Heart left ventricle (tissue), 16 donors: ENCODE results near the gene KCNK7. TPM values are rescaled to one million over a fixed set of nuclear protein-coding genes. Genes with fewer than 3 reads are reported as not detected.

Experiments
- ATAC-seq, 4 donors: fragments of 200-7000 bp; cut with Tn5 transposase; one replicate each; pipeline ENCODE4 v1.9.1; 2020 to 2022; ENCODE audit warnings: moderate library complexity in 4 of 4, mild to moderate bottlenecking in 3 of 4, moderate number of reproducible peaks in 1 of 4
- DNase-seq, 5 donors: peaks; one replicate each; pipeline ENCODE4 v3.0.0-alpha.2; 2020
- H3K27ac ChIP-seq, 12 donors: fragments of 200-600 bp; sonication (generic) in 4 of 12; one replicate each; pipeline versions ENCODE4 v1.5.0 to v1.8.0; 2016 to 2022; ENCODE audit warnings: mild to moderate bottlenecking in 2 of 12
- H3K27me3 ChIP-seq, 9 donors: fragments of 200-600 bp; sonication (generic) in 2 of 9; one replicate each; pipeline versions ENCODE4 v1.5.1 to v1.8.0; 2016 to 2022; ENCODE audit warnings: mild to moderate bottlenecking in 3 of 9
- H3K36me3 ChIP-seq, 9 donors: fragments of 200-600 bp; sonication (generic) in 2 of 9; one replicate each; pipeline versions ENCODE4 v1.5.0 to v1.8.0; 2018 to 2022; ENCODE audit warnings: mild to moderate bottlenecking in 2 of 9
- H3K4me1 ChIP-seq, 12 donors: fragments of 200-600 bp; sonication (generic) in 4 of 12; one replicate each; pipeline versions ENCODE4 v1.5.0 to v1.8.0; 2016 to 2022; ENCODE audit warnings: mild to moderate bottlenecking in 3 of 12
- H3K4me3 ChIP-seq, 12 donors: fragments of 200-600 bp; sonication (generic) in 4 of 12; one replicate each; pipeline versions ENCODE4 v1.5.0 to v1.8.0; 2017 to 2022; ENCODE audit warnings: mild to moderate bottlenecking in 9 of 12, moderate library complexity in 4 of 12
- H3K9me3 ChIP-seq, 12 donors: fragments of 200-600 bp; sonication (generic) in 4 of 12; one replicate each; pipeline versions ENCODE4 v1.5.0 to v1.8.0; 2016 to 2022; ENCODE audit warnings: mild to moderate bottlenecking in 1 of 12
- POLR2A ChIP-seq, 2 donors: fragments of 450-650 bp; IDR thresholded peaks; one replicate each; pipeline ENCODE4 v1.6.1; 2017; ENCODE audit warnings: antibody characterized with exemption in 2 of 2, mild to moderate bottlenecking in 2 of 2, moderate library complexity in 2 of 2
- WGBS, 4 donors: extraction: QIAGEN DNeasy Blood & Tissue Kit in 2 of 4; methylation state at CpG; one replicate each; pipeline versions ENCODE4 v1.1.5 to v1.1.7; 2013 to 2018; 5-methylcytosine and 5-hydroxymethylcytosine counted together
- intact Hi-C, 10 donors: fragments of 100-400 bp; cut with DNase I; formaldehyde crosslinking; loops; one replicate each; pipeline versions ENCODE4 v1.11.1 to v1.14.2; 2022
- polyA plus RNA-seq, 2 donors: library from polyadenylated mRNA; stranded (reverse); fragments of 200-250 nt; gene quantifications; one replicate each; pipeline ENCODE4 v1.2.3, GENCODE V29; 2013
- total RNA-seq, 9 donors: library from RNA; depleted of rRNA in 2 of 9; stranded (reverse); fragments of >200 nt in 2 of 9; fragmentation: NEBNext Ultra II Directional in 3 of 9; extraction: Animal tissue kit (Norgen Biotek cat#: 25700) in 3 of 9; gene quantifications; one replicate each; pipeline versions ENCODE4 v1.1.0 to v1.2.4, GENCODE V29; 2016 to 2023
- TF ChIP-seq, protein P1 (sequence below), 12 donors: fragments of 200-600 bp; sonication (generic) in 4 of 12; IDR thresholded peaks; one replicate each; pipeline versions ENCODE4 v1.5.0 to v1.8.0; 2018 to 2022; ENCODE audit warnings: antibody characterized with exemption in 12 of 12, mild to moderate bottlenecking in 5 of 12
- donor health status: ischemic (EF 13 %, LVEDD 7.1; RV severe dilation, severe dysfunction).
- donor health status: healthy with polysubstance abuse.
- donor health status: DM: no; HTN: yes; CAD: no.
- donor health status: DM: no; HTN: no; CAD: no.
- donor health status: ischemic (EF 25% LVEDD 6.9; RV normal size, moderate dysfunction).
- donor health status: ischemic (EF 25% LVEDD 5.7; RV mildly dilated, moderate dysfunction).
- donor health status: healthy.
- donor health status: DM: yes; HTN: yes; CAD: no.
- donor health status: ischemic (EF 35%, LVEDD 5.7; RV mildly dilated, moderate dysfunction).
- donor health status: nonischemic (EF 11% LVEDD 7.7; RV severe dilation, severe dysfunction).
- donor health status: DM: yes; HTN: yes; CAD: no.
- donor health status: PGD.
- donor health status: ischemic (EF 29% LVEDD 5.4; RV normal size, mild dysfunction).
- donor health status: nonischemic (EF 23%, LVEDD 6.1; RV moderate dilation, normal function).

The KCNK7 gene
- total and polyA plus RNA-seq, 11 donors: 0.18 to 1.6 (median 0.42) TPM; not detected in 2

DNA sequence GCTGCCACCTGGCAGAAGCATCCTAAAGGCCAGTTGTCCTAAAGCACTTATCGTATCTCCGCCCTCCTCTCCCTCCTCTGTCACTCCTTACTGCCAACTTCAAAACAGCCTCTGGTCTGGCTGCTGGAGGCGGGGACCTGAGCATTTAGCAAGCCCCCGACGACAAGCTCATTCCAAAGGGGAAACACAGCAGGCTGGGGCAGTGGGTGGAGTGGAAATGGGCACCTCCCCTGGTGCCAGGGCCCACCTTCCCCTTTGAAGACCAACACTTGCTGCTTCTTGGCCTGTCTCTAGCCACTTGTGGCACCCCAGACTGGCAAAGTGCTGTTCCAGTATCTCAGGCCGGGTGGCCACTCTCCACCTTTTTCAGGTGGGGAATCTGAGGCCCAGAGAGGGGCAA is 14.8 kb upstream of the KCNK7 start:
- Histone ChIP-seq H3K4me1 (peaks cover 4 to 90% (median 56%) of the 10 kb centered on the region in 12 donors), H3K27me3 (no peaks in the 10 kb centered on the region), H3K4me3 (peak overlapping the region in 11 of 12 donors; percentile 14 to 100 (median 96)), H3K36me3 (peaks cover 0 to 69% (median 45%) of the 10 kb centered on the region in 9 donors), H3K9me3 (no peaks in the 10 kb centered on the region), H3K27ac (peak overlapping the region; percentile 93 to 99 (median 97))
- TF ChIP-seq, protein P1, sequence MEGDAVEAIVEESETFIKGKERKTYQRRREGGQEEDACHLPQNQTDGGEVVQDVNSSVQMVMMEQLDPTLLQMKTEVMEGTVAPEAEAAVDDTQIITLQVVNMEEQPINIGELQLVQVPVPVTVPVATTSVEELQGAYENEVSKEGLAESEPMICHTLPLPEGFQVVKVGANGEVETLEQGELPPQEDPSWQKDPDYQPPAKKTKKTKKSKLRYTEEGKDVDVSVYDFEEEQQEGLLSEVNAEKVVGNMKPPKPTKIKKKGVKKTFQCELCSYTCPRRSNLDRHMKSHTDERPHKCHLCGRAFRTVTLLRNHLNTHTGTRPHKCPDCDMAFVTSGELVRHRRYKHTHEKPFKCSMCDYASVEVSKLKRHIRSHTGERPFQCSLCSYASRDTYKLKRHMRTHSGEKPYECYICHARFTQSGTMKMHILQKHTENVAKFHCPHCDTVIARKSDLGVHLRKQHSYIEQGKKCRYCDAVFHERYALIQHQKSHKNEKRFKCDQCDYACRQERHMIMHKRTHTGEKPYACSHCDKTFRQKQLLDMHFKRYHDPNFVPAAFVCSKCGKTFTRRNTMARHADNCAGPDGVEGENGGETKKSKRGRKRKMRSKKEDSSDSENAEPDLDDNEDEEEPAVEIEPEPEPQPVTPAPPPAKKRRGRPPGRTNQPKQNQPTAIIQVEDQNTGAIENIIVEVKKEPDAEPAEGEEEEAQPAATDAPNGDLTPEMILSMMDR (IDR thresholded peaks at IDR 0.05): no peak
- no peak for TF ChIP-seq POLR2A (IDR thresholded peaks at IDR 0.05)
- 45 to 56% (median 54%) methylated on average over 6 of the region's 6 CpGs for WGBS, 4 donors
- ATAC-seq: no peak
- intact Hi-C loops: loop anchor here in 5 of 10 donors (5.0 to 10.0 kb wide), 4 partner anchors 33 to 164 kb away; partner anchors contain the start of genes EHBP1L1 (in 3 of the 5), FAM89B (in 1 of the 5), KAT5 (in 1 of the 5) and ZNRD2 (in 1 of the 5)
- DNase-seq: no peak

DNA sequence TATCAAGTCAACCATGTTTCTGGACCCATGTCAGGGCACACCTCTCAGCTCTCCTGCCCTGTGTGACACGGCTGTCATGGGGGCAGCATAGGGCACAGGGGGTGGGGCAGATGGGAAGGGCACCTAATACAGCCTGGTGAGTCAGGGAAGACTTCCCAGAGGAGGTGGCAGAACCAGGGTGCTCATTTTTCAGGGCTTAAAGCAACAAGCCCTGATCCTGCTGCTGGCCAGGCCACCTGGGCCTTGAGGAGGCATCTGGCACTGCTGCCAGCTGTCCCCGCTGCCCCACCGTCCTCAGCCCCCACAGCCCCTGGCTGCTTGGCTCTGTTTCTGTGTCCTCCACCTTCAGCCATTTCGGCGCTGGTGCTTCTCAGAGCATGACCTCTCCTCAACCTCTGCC is 14.1 kb upstream of the KCNK7 start:
- Histone ChIP-seq H3K27ac (peak overlapping the region in 10 of 12 donors; percentile 1 to 99 (median 97)), H3K4me3 (peak overlapping the region in 4 of 12 donors; percentile 91 to 97 (median 96)), H3K4me1 (peaks cover 4 to 89% (median 56%) of the 10 kb centered on the region in 12 donors), H3K27me3 (no peaks in the 10 kb centered on the region), H3K9me3 (no peaks in the 10 kb centered on the region), H3K36me3 (peaks cover 0 to 76% (median 53%) of the 10 kb centered on the region in 9 donors)
- intact Hi-C loops: loop anchor here in 5 of 10 donors (5.0 to 10.0 kb wide), 4 partner anchors 32 to 165 kb away; partner anchors contain the start of genes EHBP1L1 (in 3 of the 5), FAM89B (in 1 of the 5), KAT5 (in 1 of the 5) and ZNRD2 (in 1 of the 5)
- DNase-seq (no peak), ATAC-seq (no peak)
- 70 to 81% (median 74%) methylated on average over 4 to 5 of the region's 5 CpGs for WGBS, 4 donors
- TF ChIP-seq, protein P1 (IDR thresholded peaks at IDR 0.05): no peak
- TF ChIP-seq POLR2A (IDR thresholded peaks at IDR 0.05): no peak

DNA sequence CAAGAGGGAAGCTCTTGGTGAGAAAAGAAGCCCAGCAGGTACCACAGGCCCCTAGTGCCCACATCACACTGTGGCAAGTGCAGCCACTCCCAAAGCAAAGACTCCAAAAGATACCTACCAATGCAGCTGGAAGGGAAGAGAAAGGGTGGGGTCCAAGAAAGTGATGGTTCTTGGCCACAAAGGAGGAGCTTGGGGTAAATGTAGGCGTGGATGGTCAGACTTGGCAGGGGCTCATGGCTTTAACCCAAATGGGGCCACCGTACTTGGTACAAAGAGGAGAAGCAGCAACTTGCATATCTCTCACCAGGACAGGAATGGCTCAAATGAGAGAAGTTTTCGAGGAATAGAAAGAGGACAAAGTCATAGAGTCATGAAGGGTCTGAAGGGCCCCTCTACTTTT is 13.6 kb upstream of the KCNK7 start:
- intact Hi-C loops: no loop called here
- no peak overlapping the region for H3K4me3 ChIP-seq
- no peaks in the 10 kb centered on the region for H3K9me3 ChIP-seq
- no peak for DNase-seq
- H3K4me1 ChIP-seq: peaks cover 4 to 86% (median 56%) of the 10 kb centered on the region in 12 donors
- H3K27ac ChIP-seq: peak overlapping the region in 6 of 12 donors; percentile 96 to 99 (median 97)
- peaks cover 0 to 81% (median 57%) of the 10 kb centered on the region in 9 donors for H3K36me3 ChIP-seq
- TF ChIP-seq, protein P1 (IDR thresholded peaks at IDR 0.05): no peak
- no peak for TF ChIP-seq POLR2A (IDR thresholded peaks at IDR 0.05)
- 49 to 61% (median 53%) methylated on average over 3 of the region's 3 CpGs for WGBS, 4 donors
- ATAC-seq: no peak
- H3K27me3 ChIP-seq: no peaks in the 10 kb centered on the region

DNA sequence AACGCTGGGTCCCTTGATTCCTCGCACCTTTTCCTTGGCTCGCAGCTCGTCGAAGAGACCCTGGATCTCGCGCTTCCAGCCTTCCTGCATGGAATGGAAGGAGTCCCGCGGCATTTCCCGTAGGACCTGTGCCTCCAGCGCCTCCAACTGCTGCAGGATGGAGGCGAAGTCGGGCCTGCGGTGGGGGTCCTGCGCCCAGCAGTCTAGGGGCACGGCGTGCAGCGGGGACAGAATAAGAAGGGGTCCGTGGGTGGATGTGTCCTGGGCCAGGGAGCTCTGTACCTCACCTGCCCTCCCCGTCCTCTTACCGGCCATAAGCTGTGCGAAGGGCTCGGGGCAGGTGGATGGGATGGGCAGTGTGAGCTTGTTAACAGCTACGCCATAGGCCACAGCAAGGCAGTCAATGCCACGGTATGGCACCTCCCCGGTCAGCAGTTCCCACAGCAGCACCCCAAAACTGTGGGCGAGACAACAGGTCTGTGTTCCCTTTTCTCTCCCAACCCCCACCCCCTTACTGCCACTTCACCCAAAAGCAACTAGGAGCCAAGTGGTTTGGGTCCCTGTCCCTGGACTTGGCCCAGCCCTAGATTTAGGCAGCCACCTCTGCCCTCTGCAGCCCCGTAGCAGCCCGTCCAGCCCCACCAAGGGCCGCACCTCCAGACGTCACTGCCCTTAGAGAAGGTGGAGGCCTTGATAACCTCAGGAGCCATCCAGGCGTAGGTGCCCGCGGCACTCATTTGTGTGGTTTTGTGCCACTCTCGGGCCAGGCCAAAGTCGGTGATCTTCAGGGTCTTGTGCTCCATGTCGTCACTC is 12.2 kb upstream of the KCNK7 start:
- intact Hi-C loops: loop anchor here in 1 of 10 donors (2.0 kb wide), 1 partner anchor 31 kb away; the partner anchor contains the start of gene EHBP1L1
- peak in 1 of 5 donors; percentile 29 for DNase-seq
- 69 to 75% (median 71%) methylated on average over 27 to 37 of the region's 37 CpGs for WGBS, 4 donors
- TF ChIP-seq, protein P1 (IDR thresholded peaks at IDR 0.05): no peak
- TF ChIP-seq POLR2A (IDR thresholded peaks at IDR 0.05): no peak
- H3K4me1 ChIP-seq: peaks cover 4 to 83% (median 50%) of the 10 kb centered on the region in 12 donors
- peaks cover 0 to 94% (median 71%) of the 10 kb centered on the region in 9 donors for H3K36me3 ChIP-seq
- H3K27ac ChIP-seq: peak overlapping the region in 9 of 12 donors; percentile 2 to 80 (median 60)
- no peaks in the 10 kb centered on the region for H3K9me3 ChIP-seq
- no peaks in the 10 kb centered on the region for H3K27me3 ChIP-seq
- peak overlapping the region in 10 of 12 donors; percentile 17 to 56 (median 40) for H3K4me3 ChIP-seq
- no peak for ATAC-seq
